ENCODE measurements around the gene EPGN. TPM values are rescaled to one million over a fixed set of nuclear protein-coding genes. Genes with fewer than 3 reads are reported as not detected.

The EPGN gene, protein sequence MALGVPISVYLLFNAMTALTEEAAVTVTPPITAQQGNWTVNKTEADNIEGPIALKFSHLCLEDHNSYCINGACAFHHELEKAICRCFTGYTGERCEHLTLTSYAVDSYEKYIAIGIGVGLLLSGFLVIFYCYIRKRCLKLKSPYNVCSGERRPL
- 1.3 TPM for total RNA-seq

GRCh38 chr4:74308215-74308614 is at the start of gene EPGN:
TSS of gene EPGN (plus strand) at chr4:74308470. CDS start at chr4:74308534, 64 bp downstream.

DNA sequence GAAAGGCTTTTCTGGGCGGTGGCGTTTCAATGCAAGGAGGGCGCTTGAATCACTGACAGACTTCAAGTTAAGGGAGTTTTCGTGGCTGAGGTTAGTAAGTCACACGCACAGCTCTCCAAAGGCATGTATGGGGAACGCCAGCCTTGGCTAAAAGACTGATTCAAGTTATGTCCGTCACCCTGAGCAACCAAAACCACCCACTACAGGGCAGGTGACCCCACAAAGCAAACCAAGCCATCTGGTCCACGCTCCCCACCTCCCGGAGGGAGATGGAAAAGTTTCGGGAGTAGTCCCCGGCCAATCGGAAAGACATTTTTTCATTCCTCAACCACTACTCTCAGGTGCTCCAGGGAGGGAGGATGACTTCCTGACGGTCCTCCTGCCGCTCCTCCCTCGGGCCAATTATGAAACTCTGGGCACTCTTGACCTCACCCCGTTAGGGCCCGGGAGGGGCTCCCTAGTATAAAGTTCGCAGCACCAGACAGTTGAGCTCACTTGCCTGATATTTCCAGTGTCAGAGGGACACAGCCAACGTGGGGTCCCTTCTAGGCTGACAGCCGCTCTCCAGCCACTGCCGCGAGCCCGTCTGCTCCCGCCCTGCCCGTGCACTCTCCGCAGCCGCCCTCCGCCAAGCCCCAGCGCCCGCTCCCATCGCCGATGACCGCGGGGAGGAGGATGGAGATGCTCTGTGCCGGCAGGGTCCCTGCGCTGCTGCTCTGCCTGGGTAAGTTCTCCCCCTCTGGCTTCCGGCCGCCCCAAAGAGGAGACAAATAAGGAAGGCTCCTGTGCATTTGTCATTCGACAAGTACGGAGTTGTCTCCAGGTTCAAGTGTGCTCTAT is 56.6 kb downstream of the EPGN start, which contains the start of gene EREG:
Gene EREG, plus strand, starts transcription at position 494 of the 840 bp plus-strand sequence. Its CDS starts 164 bp downstream, at position 658.

Other genes starting within 250 kb of the EPGN start
- gene CXCL2, start 209.3 kb upstream of the EPGN start, total RNA-seq = 6.0 TPM
- 59.2 TPM for gene MTHFD2L, start 150.4 kb upstream of the EPGN start, total RNA-seq
- 0.27 TPM for gene EREG, start 56.7 kb downstream of the EPGN start, total RNA-seq
- 0.49 TPM for gene AREG, start 136.7 kb downstream of the EPGN start, total RNA-seq

All from camera-type eye (tissue), 1 donor.